Ishikawa (cell line): Measurements from ENCODE around the gene CYB5B.

ENCODE experiments used
- CEBPB ChIP-seq: IDR thresholded peaks from 2 replicates; pipeline ENCODE4 v1.6.1; 2012
- CREB1 ChIP-seq: IDR thresholded peaks from 2 replicates; pipeline ENCODE4 v1.6.1; 2012; ENCODE audit warnings: low read depth
- EP300 ChIP-seq: IDR thresholded peaks from 2 replicates; pipeline ENCODE4 v1.6.1; 2012; ENCODE audit warnings: borderline replicate concordance
- NFIC ChIP-seq: IDR thresholded peaks from 2 replicates; pipeline ENCODE4 v1.6.1; 2012
- RAD21 ChIP-seq: IDR thresholded peaks from 2 replicates; pipeline ENCODE4 v1.6.1; 2012; ENCODE audit warnings: low read depth
- TAF1 ChIP-seq: IDR thresholded peaks from 2 replicates; pipeline ENCODE4 v1.6.1; 2012; ENCODE audit warnings: low read depth, mild to moderate bottlenecking
- TCF12 ChIP-seq: IDR thresholded peaks from 2 replicates; pipeline ENCODE4 v1.6.1; 2012; ENCODE audit warnings: low read depth
- TEAD4 ChIP-seq: IDR thresholded peaks from 2 replicates; pipeline ENCODE4 v1.6.1; 2012
- ZBTB7A ChIP-seq: IDR thresholded peaks from 2 replicates; pipeline ENCODE4 v1.6.1; 2012; ENCODE audit warnings: low read depth
- TF ChIP-seq, protein P1 (sequence below): IDR thresholded peaks from 2 replicates; pipeline ENCODE4 v1.6.1; 2012; ENCODE audit warnings: low read depth, mild to moderate bottlenecking
- TF ChIP-seq, protein P2 (sequence below): IDR thresholded peaks from 2 replicates; pipeline ENCODE4 v1.6.1; 2012
- TF ChIP-seq, protein P3 (sequence below): IDR thresholded peaks from 2 replicates; pipeline ENCODE4 v1.6.1; 2012

DNA sequence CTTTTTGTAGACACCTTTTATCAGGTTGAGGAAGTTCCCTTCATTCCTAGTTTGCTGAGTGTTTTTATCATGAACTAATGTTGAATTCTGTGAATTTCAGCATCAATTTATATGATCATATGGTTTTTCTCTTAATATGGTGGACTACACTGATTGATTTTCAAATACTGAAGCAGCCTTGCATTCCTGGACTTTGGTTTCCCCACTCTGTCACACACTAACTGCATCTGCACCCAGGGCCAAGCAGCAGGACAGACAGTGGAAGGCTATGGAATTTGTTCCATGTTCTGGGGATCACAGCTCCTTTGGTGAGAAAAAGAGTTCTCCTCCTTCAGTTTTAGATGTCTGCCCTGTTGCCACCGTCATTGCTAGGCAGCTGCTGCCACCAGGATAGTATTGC is 46.4 kb upstream of the CYB5B start:
- TF ChIP-seq, protein P1, sequence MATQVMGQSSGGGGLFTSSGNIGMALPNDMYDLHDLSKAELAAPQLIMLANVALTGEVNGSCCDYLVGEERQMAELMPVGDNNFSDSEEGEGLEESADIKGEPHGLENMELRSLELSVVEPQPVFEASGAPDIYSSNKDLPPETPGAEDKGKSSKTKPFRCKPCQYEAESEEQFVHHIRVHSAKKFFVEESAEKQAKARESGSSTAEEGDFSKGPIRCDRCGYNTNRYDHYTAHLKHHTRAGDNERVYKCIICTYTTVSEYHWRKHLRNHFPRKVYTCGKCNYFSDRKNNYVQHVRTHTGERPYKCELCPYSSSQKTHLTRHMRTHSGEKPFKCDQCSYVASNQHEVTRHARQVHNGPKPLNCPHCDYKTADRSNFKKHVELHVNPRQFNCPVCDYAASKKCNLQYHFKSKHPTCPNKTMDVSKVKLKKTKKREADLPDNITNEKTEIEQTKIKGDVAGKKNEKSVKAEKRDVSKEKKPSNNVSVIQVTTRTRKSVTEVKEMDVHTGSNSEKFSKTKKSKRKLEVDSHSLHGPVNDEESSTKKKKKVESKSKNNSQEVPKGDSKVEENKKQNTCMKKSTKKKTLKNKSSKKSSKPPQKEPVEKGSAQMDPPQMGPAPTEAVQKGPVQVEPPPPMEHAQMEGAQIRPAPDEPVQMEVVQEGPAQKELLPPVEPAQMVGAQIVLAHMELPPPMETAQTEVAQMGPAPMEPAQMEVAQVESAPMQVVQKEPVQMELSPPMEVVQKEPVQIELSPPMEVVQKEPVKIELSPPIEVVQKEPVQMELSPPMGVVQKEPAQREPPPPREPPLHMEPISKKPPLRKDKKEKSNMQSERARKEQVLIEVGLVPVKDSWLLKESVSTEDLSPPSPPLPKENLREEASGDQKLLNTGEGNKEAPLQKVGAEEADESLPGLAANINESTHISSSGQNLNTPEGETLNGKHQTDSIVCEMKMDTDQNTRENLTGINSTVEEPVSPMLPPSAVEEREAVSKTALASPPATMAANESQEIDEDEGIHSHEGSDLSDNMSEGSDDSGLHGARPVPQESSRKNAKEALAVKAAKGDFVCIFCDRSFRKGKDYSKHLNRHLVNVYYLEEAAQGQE: no peak
- TF ChIP-seq TEAD4 (no peak), TCF12 (no peak), CEBPB (no peak), NFIC (no peak), TAF1 (no peak), EP300 (no peak), RAD21 (no peak), CREB1 (no peak), ZBTB7A (no peak)
- TF ChIP-seq, protein P2, sequence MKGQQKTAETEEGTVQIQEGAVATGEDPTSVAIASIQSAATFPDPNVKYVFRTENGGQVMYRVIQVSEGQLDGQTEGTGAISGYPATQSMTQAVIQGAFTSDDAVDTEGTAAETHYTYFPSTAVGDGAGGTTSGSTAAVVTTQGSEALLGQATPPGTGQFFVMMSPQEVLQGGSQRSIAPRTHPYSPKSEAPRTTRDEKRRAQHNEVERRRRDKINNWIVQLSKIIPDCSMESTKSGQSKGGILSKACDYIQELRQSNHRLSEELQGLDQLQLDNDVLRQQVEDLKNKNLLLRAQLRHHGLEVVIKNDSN: no peak
- TF ChIP-seq, protein P3, sequence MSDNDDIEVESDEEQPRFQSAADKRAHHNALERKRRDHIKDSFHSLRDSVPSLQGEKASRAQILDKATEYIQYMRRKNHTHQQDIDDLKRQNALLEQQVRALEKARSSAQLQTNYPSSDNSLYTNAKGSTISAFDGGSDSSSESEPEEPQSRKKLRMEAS: no peak
